ENCODE data around the gene ELOVL5. TPM values are rescaled to one million over a fixed set of nuclear protein-coding genes. Genes with fewer than 3 reads are reported as not detected.

ELOVL5 gene
- total and polyA plus RNA-seq, 4 donors, result 22.1 to 77.8 (median 57.8) TPM

GRCh38 chr6:53251033-53251672, 97.6 kb downstream of the ELOVL5 start:
- Histone ChIP-seq H3K4me1 (ENCODE audit: control insufficient read depth in 4 of 4, insufficient read depth in 4 of 4, low read length in 3 of 4) (peaks cover 6 to 24% (median 10%) of the 10 kb centered on the region in 4 donors), H3K27me3 (ENCODE audit: control insufficient read depth in 4 of 4, insufficient read depth in 4 of 4, low read length in 3 of 4) (no peaks in the 10 kb centered on the region), H3K27ac (ENCODE audit: low read depth in 1 of 2, low read length in 2 of 2) (no peak overlapping the region), H3K9me3 (ENCODE audit: control insufficient read depth in 4 of 4, low read length in 3 of 4) (no peaks in the 10 kb centered on the region), H3K9ac (ENCODE audit: low read depth in 1 of 2, low read length in 2 of 2) (no peak overlapping the region), H3K36me3 (ENCODE audit: control insufficient read depth in 4 of 4, insufficient read depth in 3 of 4, low read depth in 1 of 4, low read length in 3 of 4) (no peaks in the 10 kb centered on the region), H3K4me3 (ENCODE audit: low read depth in 1 of 3, low read length in 3 of 3) (no peak overlapping the region)
- TF ChIP-seq JUND (IDR thresholded peaks at IDR 0.05) (no peak), EGR1 (IDR thresholded peaks at IDR 0.05; ENCODE audit: low read depth in 2 of 2) (no peak), REST (IDR thresholded peaks at IDR 0.05) (no peak), YY1 (IDR thresholded peaks at IDR 0.05) (no peak), FOXA1 (IDR thresholded peaks at IDR 0.05) (no peak), HNF4A (conservative IDR thresholded peaks at IDR 0.05) (no peak), RXRA (IDR thresholded peaks at IDR 0.05) (no peak), MAX (IDR thresholded peaks at IDR 0.05) (no peak), FOXA2 (IDR thresholded peaks at IDR 0.05) (no peak), RAD21 (IDR thresholded peaks at IDR 0.05) (no peak), ZBTB33 (IDR thresholded peaks at IDR 0.05) (no peak), CTCF (IDR thresholded peaks at IDR 0.05; ENCODE audit: low read depth, low read length, missing input control) (no peak), ATF3 (IDR thresholded peaks at IDR 0.05) (no peak), SP1 (IDR thresholded peaks at IDR 0.05) (no peak), TAF1 (conservative IDR thresholded peaks at IDR 0.05) (no peak), NR2F2 (IDR thresholded peaks at IDR 0.05) (no peak), GABPA (IDR thresholded peaks at IDR 0.05 in 1 of 2, conservative IDR thresholded peaks at IDR 0.05 in 1 of 2) (no peak), HNF4G (IDR thresholded peaks at IDR 0.05) (no peak)
- no peak for DNase-seq (ENCODE audit: low spot score)
- WGBS, result 87% methylated on average over 3 of the region's 3 CpGs
